Transverse colon (tissue), 4 donors: Measurements from ENCODE around the gene DNAH8.

ENCODE experiments used
- POLR2A ChIP-seq: fragments of 450-650 bp; IDR thresholded peaks from one replicate; pipeline ENCODE4 v1.6.1; 2016; ENCODE audit warnings: antibody characterized with exemption, mild to moderate bottlenecking, moderate library complexity
- POLR2AphosphoS5 ChIP-seq, 3 donors: sonication (generic); formaldehyde crosslinking; IDR thresholded peaks; one replicate each; pipeline ENCODE4 v1.6.1; 2016; ENCODE audit warnings: antibody characterized with exemption in 3 of 3
- TF ChIP-seq, protein P1 (sequence below), 5 experiments: fragments of 200-600 bp in 3 of 5; fragments of 450-650 bp in 2 of 5; sonication (generic) in 3 of 5; IDR thresholded peaks; 1 replicate in 2 of 5; 2 replicates in 3 of 5; pipeline ENCODE4 v1.5.1; 2016 to 2017; ENCODE audit warnings: antibody characterized with exemption in 5 of 5, inconsistent platforms in 3 of 5, mild to moderate bottlenecking in 2 of 5, moderate library complexity in 1 of 5

DNA sequence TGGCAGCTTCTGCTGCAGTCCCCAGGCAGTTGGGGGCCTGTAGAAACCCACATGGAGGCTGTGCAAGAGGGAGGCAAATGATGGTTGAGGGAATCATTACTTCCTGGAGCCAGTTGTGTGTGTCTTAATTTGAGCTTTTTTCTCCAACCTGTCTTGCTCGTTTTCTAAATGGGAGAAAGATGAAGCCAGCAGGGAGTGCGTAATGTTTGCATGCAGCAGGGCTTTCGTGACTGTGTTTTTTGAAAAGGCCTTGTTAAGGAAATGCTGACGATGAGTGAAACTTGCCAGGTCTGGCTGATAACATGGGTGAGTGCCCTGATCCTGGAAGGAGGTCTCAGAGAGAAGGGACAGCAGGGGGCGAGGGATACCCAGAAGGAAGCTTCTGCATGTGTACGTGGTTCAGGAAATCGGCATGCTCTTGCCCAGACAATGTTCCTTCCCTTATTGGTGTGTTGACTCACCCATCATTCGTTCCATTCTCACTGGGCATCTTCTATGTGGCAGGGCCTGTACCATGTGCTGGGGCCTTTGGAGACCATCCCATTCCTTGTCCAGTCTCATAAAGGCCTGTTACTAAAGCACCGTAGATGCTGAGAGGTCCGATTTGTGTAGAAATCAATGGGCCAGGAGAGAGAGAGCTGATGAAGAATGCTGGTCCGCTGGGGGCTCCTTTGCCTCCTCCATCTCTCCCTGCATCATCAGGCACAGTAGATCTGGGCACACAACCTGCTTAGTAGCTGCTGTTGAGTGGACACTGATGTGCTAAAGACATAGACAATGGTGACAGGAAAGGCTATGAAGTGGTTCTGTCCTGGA is 360.9 kb downstream of the DNAH8 start:
- no peak for TF ChIP-seq POLR2A
- TF ChIP-seq, protein P1, sequence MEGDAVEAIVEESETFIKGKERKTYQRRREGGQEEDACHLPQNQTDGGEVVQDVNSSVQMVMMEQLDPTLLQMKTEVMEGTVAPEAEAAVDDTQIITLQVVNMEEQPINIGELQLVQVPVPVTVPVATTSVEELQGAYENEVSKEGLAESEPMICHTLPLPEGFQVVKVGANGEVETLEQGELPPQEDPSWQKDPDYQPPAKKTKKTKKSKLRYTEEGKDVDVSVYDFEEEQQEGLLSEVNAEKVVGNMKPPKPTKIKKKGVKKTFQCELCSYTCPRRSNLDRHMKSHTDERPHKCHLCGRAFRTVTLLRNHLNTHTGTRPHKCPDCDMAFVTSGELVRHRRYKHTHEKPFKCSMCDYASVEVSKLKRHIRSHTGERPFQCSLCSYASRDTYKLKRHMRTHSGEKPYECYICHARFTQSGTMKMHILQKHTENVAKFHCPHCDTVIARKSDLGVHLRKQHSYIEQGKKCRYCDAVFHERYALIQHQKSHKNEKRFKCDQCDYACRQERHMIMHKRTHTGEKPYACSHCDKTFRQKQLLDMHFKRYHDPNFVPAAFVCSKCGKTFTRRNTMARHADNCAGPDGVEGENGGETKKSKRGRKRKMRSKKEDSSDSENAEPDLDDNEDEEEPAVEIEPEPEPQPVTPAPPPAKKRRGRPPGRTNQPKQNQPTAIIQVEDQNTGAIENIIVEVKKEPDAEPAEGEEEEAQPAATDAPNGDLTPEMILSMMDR (IDR thresholded peaks at IDR 0.05), result no peak
- TF ChIP-seq POLR2AphosphoS5 (IDR thresholded peaks at IDR 0.05), result no peak
